Adipocyte (in vitro differentiated cells): Measurements from ENCODE around the gene NUDT1.
A peak's percentile ranks its signal among the peaks of the same experiment; 100 is the strongest.

Source experiments
- DNase-seq: peaks from one replicate; pipeline ENCODE4 v3.0.0-alpha.2; 2015; ENCODE audit warnings: low read depth
- H3K27me3 ChIP-seq: replicated peaks from 2 replicates; pipeline ENCODE4 v1.7.0; 2013; ENCODE audit warnings: mild to moderate bottlenecking, low read length, moderate library complexity; ENCODE audit not compliant: control insufficient read depth, insufficient read depth
- H3K36me3 ChIP-seq: 2 replicates; pipeline ENCODE4 v1.7.0; 2013; ENCODE audit warnings: low read length, mild to moderate bottlenecking, moderate library complexity; ENCODE audit not compliant: control insufficient read depth, insufficient read depth, severe bottlenecking
- H3K4me1 ChIP-seq: 2 replicates; pipeline ENCODE4 v1.7.0; 2013; ENCODE audit warnings: mild to moderate bottlenecking, low read length, moderate library complexity; ENCODE audit not compliant: control insufficient read depth, insufficient read depth
- H3K4me3 ChIP-seq: 2 replicates; pipeline ENCODE4 v1.7.0; 2013; ENCODE audit warnings: mild to moderate bottlenecking, low read length, moderate library complexity
- H3K9ac ChIP-seq: 2 replicates; pipeline ENCODE4 v1.7.0; 2013; ENCODE audit warnings: mild to moderate bottlenecking, low read length, moderate library complexity
- H3K9me3 ChIP-seq: 2 replicates; pipeline ENCODE4 v1.7.0; 2013; ENCODE audit warnings: mild to moderate bottlenecking, low read length, moderate library complexity; ENCODE audit not compliant: control insufficient read depth

Gene NUDT1

GRCh38 chr7:2242541-2243429, 759 bp downstream of the NUDT1 start:
- Histone ChIP-seq H3K9me3 (no peaks in the 10 kb centered on the region), H3K4me1 (peaks cover 16% of the 10 kb centered on the region), H3K36me3 (peaks cover 16% of the 10 kb centered on the region), H3K4me3 (peak overlapping the region; percentile 94), H3K27me3 (no peaks in the 10 kb centered on the region), H3K9ac (peak overlapping the region; percentile 92)
- peak; percentile 28 for DNase-seq

GRCh38 chr7:2243458-2243857, 1.4 kb downstream of the NUDT1 start:
- no peak for DNase-seq

GRCh38 chr7:2244404-2244995, 2.5 kb downstream of the NUDT1 start:
- Histone ChIP-seq H3K4me1 (peaks cover 30% of the 10 kb centered on the region), H3K9ac (no peak overlapping the region), H3K27me3 (no peaks in the 10 kb centered on the region), H3K9me3 (no peaks in the 10 kb centered on the region), H3K4me3 (no peak overlapping the region), H3K36me3 (peaks cover 1% of the 10 kb centered on the region)
- DNase-seq: no peak

More at GRCh38 chr7:2243458-2243857, 1.4 kb downstream of the NUDT1 start:
- Histone ChIP-seq H3K9ac (no peak overlapping the region), H3K4me1 (peaks cover 19% of the 10 kb centered on the region), H3K27me3 (no peaks in the 10 kb centered on the region), H3K9me3 (no peaks in the 10 kb centered on the region), H3K36me3 (peaks cover 9% of the 10 kb centered on the region), H3K4me3 (no peak overlapping the region)

- no peak for DNase-seq
- Histone ChIP-seq H3K36me3 (no peaks in the 10 kb centered on the region), H3K4me3 (no peak overlapping the region), H3K9me3 (no peaks in the 10 kb centered on the region), H3K9ac (no peak overlapping the region), H3K27me3 (no peaks in the 10 kb centered on the region), H3K4me1 (peaks cover 31% of the 10 kb centered on the region)
Measured at GRCh38 chr7:2245883-2246675, 4.1 kb downstream of the NUDT1 start.

- H3K9ac ChIP-seq: peak overlapping the region; percentile 41
- peak; percentile 49 for DNase-seq
Measured at GRCh38 chr7:2247141-2247995, 5.3 kb downstream of the NUDT1 start.

GRCh38 chr7:2248984-2249694, 7.1 kb downstream of the NUDT1 start:
- H3K27me3 ChIP-seq: no peaks in the 10 kb centered on the region
- DNase-seq: peak; percentile 90

More at GRCh38 chr7:2247141-2247995, 5.3 kb downstream of the NUDT1 start:
- H3K9me3 ChIP-seq: no peaks in the 10 kb centered on the region
- H3K36me3 ChIP-seq: no peaks in the 10 kb centered on the region
- H3K4me3 ChIP-seq: no peak overlapping the region
- H3K4me1 ChIP-seq: peaks cover 26% of the 10 kb centered on the region
- H3K27me3 ChIP-seq: no peaks in the 10 kb centered on the region

GRCh38 chr7:2249744-2250323, 7.8 kb downstream of the NUDT1 start:
- Histone ChIP-seq H3K4me3 (peak overlapping the region; percentile 62), H3K9me3 (no peaks in the 10 kb centered on the region), H3K9ac (peak overlapping the region; percentile 87), H3K27me3 (no peaks in the 10 kb centered on the region), H3K4me1 (peaks cover 19% of the 10 kb centered on the region), H3K36me3 (no peaks in the 10 kb centered on the region)
- no peak for DNase-seq

More at GRCh38 chr7:2248984-2249694, 7.1 kb downstream of the NUDT1 start:
- peak overlapping the region; percentile 62 for H3K4me3 ChIP-seq
- H3K9me3 ChIP-seq: no peaks in the 10 kb centered on the region
- peak overlapping the region; percentile 87 for H3K9ac ChIP-seq
- no peaks in the 10 kb centered on the region for H3K36me3 ChIP-seq
- peaks cover 19% of the 10 kb centered on the region for H3K4me1 ChIP-seq

GRCh38 chr7:2251381-2251780, 9.4 kb downstream of the NUDT1 start:
- no peak for DNase-seq
- peaks cover 7% of the 10 kb centered on the region for H3K36me3 ChIP-seq
- no peak overlapping the region for H3K9ac ChIP-seq
- H3K9me3 ChIP-seq: no peaks in the 10 kb centered on the region
- no peaks in the 10 kb centered on the region for H3K27me3 ChIP-seq
- H3K4me3 ChIP-seq: no peak overlapping the region
- H3K4me1 ChIP-seq: peaks cover 19% of the 10 kb centered on the region

- H3K9ac ChIP-seq: no peak overlapping the region
- no peak overlapping the region for H3K4me3 ChIP-seq
- H3K27me3 ChIP-seq: no peaks in the 10 kb centered on the region
- H3K36me3 ChIP-seq: peaks cover 13% of the 10 kb centered on the region
- H3K4me1 ChIP-seq: peaks cover 19% of the 10 kb centered on the region
- DNase-seq: no peak
- no peaks in the 10 kb centered on the region for H3K9me3 ChIP-seq
Measured at GRCh38 chr7:2251841-2252771, 10.1 kb downstream of the NUDT1 start.
